ENCODE data around the gene HOXB2. TPM values are rescaled to one million over a fixed set of nuclear protein-coding genes. Genes with fewer than 3 reads are reported as not detected.
A peak's percentile ranks its signal among the peaks of the same experiment; 100 is the strongest.

Gene HOXB2
- total and polyA plus RNA-seq, 9 of the 15 experiments (the other 6 are each of a cell fraction or from before 2014, with no cell fraction given) = 2.1 to 97.7 (median 21.2) TPM

- TF ChIP-seq ZNF740 (CRISPR knock-in tag; IDR thresholded peaks at IDR 0.05) (no peak), ZNF740 (tag; IDR thresholded peaks at IDR 0.05) (0 out of 4 replicates have a peak, but pooled peaks of 1 of the 2 experiments have one; percentile 86), DEAF1 (CRISPR knock-in tag; IDR thresholded peaks at IDR 0.05) (no peak), ASH1L (IDR thresholded peaks at IDR 0.05; ENCODE audit: borderline replicate concordance, low read depth, partially characterized antibody) (peak; percentile 34), HLTF (IDR thresholded peaks at IDR 0.05) (0 out of 2 replicates have a peak, but pooled peaks have one; percentile 38), HMGXB4 (CRISPR knock-in tag; IDR thresholded peaks at IDR 0.05) (no peak), STAT5A (IDR thresholded peaks at IDR 0.05; ENCODE audit: borderline replicate concordance, low read length) (0 out of 2 replicates have a peak, but pooled peaks have one; percentile 12), HDAC1 (IDR thresholded peaks at IDR 0.05) (peak in 1 of 2 experiments; percentile 67; a peak in 2 of 4 replicates), AFF1 (IDR thresholded peaks at IDR 0.05; ENCODE audit: low read depth in 1 of 2, partially characterized antibody in 2 of 2) (peak; percentile 64 to 91), ZNF639 (CRISPR knock-in tag; conservative IDR thresholded peaks at IDR 0.05 in 1 of 2, IDR thresholded peaks at IDR 0.05 in 1 of 2) (peak in 1 of 2 experiments; percentile 53; a peak in 2 of 4 replicates), MEIS2 (IDR thresholded peaks at IDR 0.05; ENCODE audit: partially characterized antibody) (peak; percentile 94), TRIM24 (IDR thresholded peaks at IDR 0.05) (0 out of 4 replicates have a peak, but pooled peaks of 1 of the 2 experiments have one; percentile 32), DNMT1 (IDR thresholded peaks at IDR 0.05) (0 out of 2 replicates have a peak, but pooled peaks have one; percentile 58), TFE3 (CRISPR knock-in tag; IDR thresholded peaks at IDR 0.05) (peak; percentile 99)
These were observed 3.1 kb upstream of the HOXB2 start (continued) for GRCh38 chr17:48547808-48548522.
